Nephron progenitor cell (in vitro differentiated cells): ENCODE measurements around the gene C1QA.

Experiments used
- DNase-seq: peaks from one replicate; pipeline ENCODE4 v3.0.0; 2021
- H3K27ac Mint-ChIP-seq: 2 replicates; pipeline ENCODE4 v1.8.0; 2021; ENCODE audit warnings: mild to moderate bottlenecking, moderate library complexity, mixed read lengths
- H3K27me3 Mint-ChIP-seq: 2 replicates; pipeline ENCODE4 v1.8.0; 2021; ENCODE audit warnings: mild to moderate bottlenecking, low read depth, mixed read lengths; ENCODE audit not compliant: poor library complexity
- H3K36me3 Mint-ChIP-seq: 2 replicates; pipeline ENCODE4 v1.8.0; 2021; ENCODE audit warnings: low read depth, mixed read lengths
- H3K4me1 Mint-ChIP-seq: 2 replicates; pipeline ENCODE4 v1.8.0; 2021; ENCODE audit warnings: mixed read lengths
- H3K4me3 Mint-ChIP-seq: 2 replicates; pipeline ENCODE4 v1.8.0; 2021; ENCODE audit warnings: mild to moderate bottlenecking, moderate library complexity, mixed read lengths
- H3K9me3 Mint-ChIP-seq: 2 replicates; pipeline ENCODE4 v1.8.0; 2021; ENCODE audit warnings: mild to moderate bottlenecking, moderate library complexity, mixed read lengths
- CTCF ChIP-seq: fragments of 200-600 bp; sonication (generic); IDR thresholded peaks from 2 replicates; pipeline ENCODE4 v1.5.0; 2021; ENCODE audit warnings: antibody characterized with exemption

C1QA gene

GRCh38 chr1:22636353-22636752 is at the start of gene C1QA:
C1QA (plus strand) TSS chr1:22636628; CDS start chr1:22637617, 989 bp downstream.
- Mint-ChIP-seq H3K27me3 (peaks cover 53% of the 10 kb centered on the region), H3K4me1 (no peaks in the 10 kb centered on the region), H3K4me3 (no peak within 1 kb of the TSS), H3K9me3 (no peaks in the 10 kb centered on the region), H3K36me3 (no peaks in the 10 kb centered on the region), H3K27ac (no peak within 1 kb of the TSS)
- no peak for DNase-seq
- no peak for TF ChIP-seq CTCF

GRCh38 chr1:22587247-22587646 is 49.2 kb upstream of the C1QA start:
- no peak for TF ChIP-seq CTCF
- H3K36me3 Mint-ChIP-seq = no peaks in the 10 kb centered on the region
- no peaks in the 10 kb centered on the region for H3K9me3 Mint-ChIP-seq
- H3K27me3 Mint-ChIP-seq = peaks cover 41% of the 10 kb centered on the region
- no peak overlapping the region for H3K27ac Mint-ChIP-seq
- DNase-seq = no peak
- no peak overlapping the region for H3K4me3 Mint-ChIP-seq
- H3K4me1 Mint-ChIP-seq = no peaks in the 10 kb centered on the region

GRCh38 chr1:22588899-22589422 is 47.5 kb upstream of the C1QA start:
- TF ChIP-seq CTCF = no peak
- H3K27me3 Mint-ChIP-seq = peaks cover 58% of the 10 kb centered on the region
- DNase-seq = no peak

GRCh38 chr1:22591576-22591975 is 44.9 kb upstream of the C1QA start:
- Mint-ChIP-seq H3K4me3 (no peak overlapping the region), H3K9me3 (no peaks in the 10 kb centered on the region), H3K27ac (no peak overlapping the region), H3K27me3 (peaks cover 82% of the 10 kb centered on the region), H3K36me3 (no peaks in the 10 kb centered on the region), H3K4me1 (no peaks in the 10 kb centered on the region)
- TF ChIP-seq CTCF = no peak
- DNase-seq = no peak

More at GRCh38 chr1:22588899-22589422, 47.5 kb upstream of the C1QA start:
- Mint-ChIP-seq H3K4me1 (no peaks in the 10 kb centered on the region), H3K9me3 (no peaks in the 10 kb centered on the region), H3K36me3 (no peaks in the 10 kb centered on the region), H3K27ac (no peak overlapping the region), H3K4me3 (no peak overlapping the region)

- no peak for TF ChIP-seq CTCF
- Mint-ChIP-seq H3K27ac (no peak overlapping the region), H3K36me3 (no peaks in the 10 kb centered on the region)
Observed at GRCh38 chr1:22592051-22592450, 44.4 kb upstream of the C1QA start.

GRCh38 chr1:22592919-22593790 is 43.3 kb upstream of the C1QA start:
- DNase-seq = no peak
- Mint-ChIP-seq H3K4me3 (no peak overlapping the region), H3K36me3 (no peaks in the 10 kb centered on the region), H3K4me1 (no peaks in the 10 kb centered on the region), H3K9me3 (no peaks in the 10 kb centered on the region), H3K27ac (no peak overlapping the region), H3K27me3 (peaks cover 80% of the 10 kb centered on the region)
- no peak for TF ChIP-seq CTCF

More at GRCh38 chr1:22592051-22592450, 44.4 kb upstream of the C1QA start:
- DNase-seq = no peak
- Mint-ChIP-seq H3K27me3 (peaks cover 83% of the 10 kb centered on the region), H3K4me3 (no peak overlapping the region), H3K9me3 (no peaks in the 10 kb centered on the region), H3K4me1 (no peaks in the 10 kb centered on the region)
